LoVo (cell line): ENCODE data around the gene ETFBKMT.

Experiments used
- DNase-seq: peaks from one replicate; pipeline ENCODE4 v3.0.0-alpha.2; 2016; ENCODE audit warnings: low spot score

The ETFBKMT gene

DNA sequence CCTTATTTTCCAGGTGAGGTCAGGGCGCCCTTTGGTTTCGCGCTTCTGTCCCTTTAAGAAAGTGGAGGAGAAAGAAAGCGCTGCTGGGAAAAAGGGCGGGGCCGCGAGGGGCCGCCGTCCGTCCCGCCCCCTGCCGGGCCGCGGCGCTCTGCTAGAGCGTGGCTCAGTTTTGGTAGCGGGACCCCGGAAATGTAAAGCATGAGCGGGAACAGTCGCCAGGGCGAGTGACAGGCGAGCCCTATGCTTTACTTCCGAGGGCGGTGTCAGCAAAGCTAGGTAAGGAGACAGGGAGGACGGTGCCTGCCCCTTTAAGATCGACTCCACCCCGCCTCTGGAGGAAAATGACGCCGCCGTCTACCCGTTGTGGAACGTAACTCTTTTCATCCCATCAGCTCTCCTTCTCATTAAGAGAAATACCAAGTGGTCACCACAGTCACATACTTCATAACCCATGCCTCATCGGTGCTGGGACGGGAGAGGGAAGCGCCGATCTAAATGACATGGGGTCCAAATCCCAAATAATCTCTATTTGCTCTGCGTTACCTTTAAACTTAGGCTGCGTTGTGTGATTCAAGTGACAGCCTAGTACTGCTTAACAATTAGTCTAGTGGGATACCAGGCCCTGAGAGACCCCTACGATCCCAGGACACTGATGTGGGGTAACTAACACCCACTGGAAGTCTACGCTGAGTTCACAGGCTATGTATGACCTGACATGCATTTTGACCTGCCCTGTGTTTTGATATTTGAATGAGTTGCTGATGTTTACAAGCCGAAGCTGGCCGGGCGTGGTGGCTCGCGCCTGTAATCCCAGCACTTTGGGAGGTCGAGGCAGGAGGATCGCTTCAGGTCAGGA is at the start of gene ETFBKMT:
ETFBKMT (plus strand) TSS at position 602 of the 856 bp plus-strand sequence. CDS start 2,266 bp downstream, outside the sequence.
- peak; percentile 98 for DNase-seq

DNA sequence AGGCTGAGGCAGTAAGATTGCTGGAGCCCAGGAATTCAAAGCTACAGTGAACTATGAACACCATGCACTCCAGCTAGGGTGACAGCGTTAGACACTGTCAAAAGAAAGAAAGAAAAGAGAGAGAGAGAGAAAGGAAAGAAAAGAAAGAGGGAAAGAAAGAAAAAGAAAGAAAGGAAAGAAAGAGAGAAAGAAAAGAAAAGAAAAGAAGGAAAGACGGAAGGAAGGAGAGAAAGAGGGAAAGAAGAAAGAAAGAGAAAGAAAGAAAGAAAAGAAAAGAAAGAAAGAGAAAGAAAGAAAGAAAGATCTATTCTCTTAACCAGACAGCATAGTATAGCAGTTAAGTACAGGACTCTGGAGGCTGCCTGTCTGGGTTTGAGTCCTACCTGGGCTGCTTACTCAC is 46.7 kb upstream of the ETFBKMT start:
- DNase-seq: no peak

GRCh38 chr12:31618228-31619025 is 41.1 kb upstream of the ETFBKMT start:
- no peak for DNase-seq

- peak; percentile 90 for DNase-seq
Observed at GRCh38 chr12:31620311-31620710, 39.2 kb upstream of the ETFBKMT start.

DNA sequence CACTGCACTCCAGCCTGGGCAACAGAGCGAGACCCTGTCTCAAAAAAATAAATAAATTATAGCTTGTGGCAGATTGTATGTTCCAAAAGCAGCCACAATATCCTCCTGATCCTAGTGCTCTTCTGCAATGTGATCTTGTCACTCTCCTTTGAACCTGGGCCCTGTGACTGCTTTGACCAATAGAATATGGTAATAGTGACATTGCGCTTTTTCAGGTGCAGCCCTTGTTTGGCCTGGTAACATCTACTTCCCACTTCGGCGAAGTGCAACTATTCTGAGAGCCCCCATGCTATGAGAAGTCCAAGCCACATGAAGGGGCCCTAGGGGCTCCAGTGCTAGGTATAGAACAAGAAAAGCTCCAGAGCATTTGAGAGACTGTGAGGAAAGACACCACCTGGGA is 37.5 kb upstream of the ETFBKMT start:
- DNase-seq: no peak

DNA sequence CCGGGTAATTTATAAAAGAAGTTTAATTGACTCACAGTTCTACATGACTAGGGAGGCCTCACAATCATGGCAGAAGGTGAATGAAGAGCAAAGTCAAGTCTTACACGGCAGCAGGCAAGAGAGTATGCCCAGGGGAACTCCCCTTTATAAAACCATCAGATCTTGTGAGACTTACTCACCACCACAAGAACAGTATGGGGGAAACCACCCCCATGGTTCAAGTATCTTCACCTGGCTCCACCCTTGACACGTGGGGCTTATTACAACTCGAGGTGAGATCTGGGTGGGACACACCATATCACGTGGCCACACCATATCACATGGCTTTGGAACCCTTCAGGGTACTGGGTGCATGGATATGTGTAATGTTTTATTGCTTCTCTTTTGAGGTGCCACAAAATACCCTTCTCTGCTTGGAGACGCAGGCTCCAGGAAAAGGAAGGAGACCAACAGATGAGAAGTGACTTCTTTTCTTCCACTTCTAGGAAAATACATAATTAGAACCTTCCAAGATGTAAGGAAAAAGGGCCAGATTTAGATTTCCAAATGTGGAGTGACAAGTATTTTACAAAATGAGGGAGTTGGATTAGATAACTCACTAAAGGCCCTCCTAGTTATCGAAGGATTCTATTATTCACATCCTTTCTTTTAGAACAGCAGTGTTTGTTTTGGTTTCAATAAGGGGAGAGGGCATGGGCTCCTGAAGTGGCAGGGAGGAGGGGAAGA is 33.1 kb upstream of the ETFBKMT start:
- DNase-seq: no peak

DNA sequence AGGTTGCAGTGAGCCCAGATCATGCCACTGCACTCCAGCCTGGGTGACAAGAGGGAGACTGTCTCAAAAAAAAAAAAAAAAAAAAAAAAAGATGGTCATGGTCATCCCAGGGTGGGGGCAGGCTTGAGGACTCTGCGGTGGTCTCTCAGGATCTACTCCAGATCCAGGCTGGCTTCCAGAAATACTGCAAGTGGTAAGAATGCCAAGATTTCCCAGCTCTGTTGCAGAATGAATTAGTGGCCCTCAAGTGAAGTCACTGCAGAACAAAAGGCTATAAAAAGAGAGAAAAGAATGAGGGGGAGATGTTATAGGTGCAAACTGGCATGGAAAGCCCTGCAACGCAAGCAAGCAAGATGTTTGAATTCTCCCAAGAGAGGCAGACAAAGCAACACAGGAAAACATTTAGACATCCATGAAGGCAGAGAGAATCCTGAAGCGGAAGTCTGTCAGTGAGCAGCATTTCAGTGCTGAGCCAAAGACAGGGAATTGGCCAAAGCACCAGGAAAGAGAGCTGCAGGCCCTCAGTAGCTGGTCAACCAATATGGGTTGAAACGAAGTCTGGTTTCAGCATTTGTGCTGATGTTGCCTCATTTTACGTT is 31.9 kb upstream of the ETFBKMT start:
- DNase-seq: no peak

- DNase-seq: no peak
Observed at GRCh38 chr12:31629756-31630732, 29.4 kb upstream of the ETFBKMT start.

DNA sequence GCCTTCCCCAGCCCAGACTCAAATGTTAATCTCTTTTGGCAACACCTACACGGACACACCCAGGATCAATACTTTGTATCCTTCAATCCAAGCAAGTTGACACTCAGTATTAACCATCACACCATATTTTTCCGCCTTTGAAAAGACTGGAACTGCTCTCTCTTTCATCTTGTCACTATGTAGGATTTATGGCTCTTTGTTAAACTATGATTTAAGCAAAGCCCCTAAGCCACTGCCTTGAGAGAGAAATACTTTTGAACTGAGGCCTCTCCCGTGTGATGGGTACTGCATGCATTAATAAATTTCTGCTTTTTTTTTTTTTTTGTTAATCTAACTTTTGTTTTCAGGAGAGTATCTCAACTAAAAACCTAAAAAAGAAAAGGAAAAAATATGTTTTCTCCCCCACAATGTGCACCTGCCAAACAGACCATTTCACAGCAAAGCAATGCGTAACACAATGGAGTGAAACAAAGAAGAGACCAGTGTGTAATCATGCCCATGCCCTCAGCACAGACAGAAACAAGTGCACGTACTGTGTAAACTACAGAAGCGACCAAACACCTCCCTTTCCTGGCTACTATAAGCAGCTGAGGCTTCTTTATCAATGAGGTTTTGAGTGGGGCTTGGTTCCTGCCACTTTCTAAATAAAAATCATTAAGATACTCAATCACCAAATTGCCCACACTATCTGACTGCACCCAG is 28.3 kb upstream of the ETFBKMT start:
- DNase-seq: no peak

GRCh38 chr12:31631809-31632208 is 27.7 kb upstream of the ETFBKMT start:
- no peak for DNase-seq

DNA sequence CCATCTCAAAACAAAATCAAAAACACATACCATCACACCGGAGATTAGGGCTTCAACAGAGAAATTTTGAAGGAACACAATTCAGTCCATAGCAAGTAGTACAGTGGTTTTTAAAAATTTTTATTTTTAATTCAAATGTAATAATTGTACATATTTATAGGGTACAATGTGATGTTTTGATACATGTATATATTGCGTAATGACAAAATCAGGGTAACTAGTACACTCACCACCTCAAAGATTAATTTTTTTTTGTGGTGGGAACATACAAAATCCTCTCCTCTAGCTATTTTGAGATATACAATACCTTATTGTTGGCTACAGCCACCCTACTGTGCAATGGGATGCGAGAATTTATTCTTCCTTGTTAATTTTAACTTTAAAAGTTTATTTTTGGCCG is 26.0 kb upstream of the ETFBKMT start:
- no peak for DNase-seq

GRCh38 chr12:31634620-31635019 is 24.9 kb upstream of the ETFBKMT start:
- no peak for DNase-seq

- DNase-seq: no peak
Observed at GRCh38 chr12:31641509-31642090, 17.9 kb upstream of the ETFBKMT start.

GRCh38 chr12:31644536-31644935 is 15.0 kb upstream of the ETFBKMT start:
- DNase-seq: no peak

DNA sequence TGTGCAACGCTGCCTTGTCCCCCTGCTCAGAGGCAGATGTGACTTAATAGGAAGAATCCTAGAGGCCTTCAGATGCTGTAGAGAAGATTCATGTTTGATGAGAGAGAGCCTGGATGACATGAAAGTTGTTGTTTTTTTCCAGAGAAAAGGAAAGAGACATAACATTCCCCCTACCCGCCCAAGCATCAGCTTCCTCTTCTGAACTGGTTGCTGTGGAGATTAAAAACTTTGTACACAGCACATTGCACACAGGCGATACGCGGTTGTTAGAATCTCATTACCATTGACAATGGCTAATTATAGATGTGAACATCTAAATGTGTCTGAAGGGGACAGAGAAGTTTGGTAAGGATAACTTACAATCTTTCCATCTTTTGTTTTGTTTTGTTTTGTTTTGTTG is 13.6 kb upstream of the ETFBKMT start:
- DNase-seq: no peak

- no peak for DNase-seq
Observed at GRCh38 chr12:31647086-31647491, 12.4 kb upstream of the ETFBKMT start.

DNA sequence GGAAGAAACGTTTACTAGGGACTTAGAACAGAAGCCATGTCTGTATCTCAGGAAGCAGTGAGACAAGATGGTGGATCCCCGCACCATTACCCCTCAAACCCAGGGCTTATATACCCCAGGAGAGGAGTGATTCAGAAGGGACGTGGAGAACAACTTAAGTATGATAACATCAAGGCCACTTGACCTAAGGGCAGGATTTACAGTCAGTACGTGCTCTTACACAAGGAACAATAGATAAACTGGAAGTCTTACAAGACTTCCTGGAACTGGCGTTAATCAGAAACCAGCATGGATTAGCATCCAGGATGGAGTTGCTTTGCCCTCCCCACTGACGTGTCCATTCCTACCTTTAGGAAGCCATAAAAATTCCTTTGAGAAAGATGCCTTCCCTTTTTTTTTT is 8.6 kb upstream of the ETFBKMT start:
- peak; percentile 87 for DNase-seq

GRCh38 chr12:31651893-31652521 is 7.5 kb upstream of the ETFBKMT start:
- DNase-seq: no peak

- no peak for DNase-seq
Observed at GRCh38 chr12:31655208-31655607, 4.3 kb upstream of the ETFBKMT start.
